GM12892 (cell line): ENCODE data around the gene TXNDC2.

Experiments used
- POLR2A ChIP-seq: IDR thresholded peaks from 2 replicates; pipeline ENCODE4 v1.6.1; 2011; ENCODE audit warnings: low read depth, low read length, control low read depth
- POLR2AphosphoS5 ChIP-seq: IDR thresholded peaks from 2 replicates; pipeline ENCODE4 v1.6.1; 2011; ENCODE audit warnings: low read depth, low read length, control low read depth

DNA sequence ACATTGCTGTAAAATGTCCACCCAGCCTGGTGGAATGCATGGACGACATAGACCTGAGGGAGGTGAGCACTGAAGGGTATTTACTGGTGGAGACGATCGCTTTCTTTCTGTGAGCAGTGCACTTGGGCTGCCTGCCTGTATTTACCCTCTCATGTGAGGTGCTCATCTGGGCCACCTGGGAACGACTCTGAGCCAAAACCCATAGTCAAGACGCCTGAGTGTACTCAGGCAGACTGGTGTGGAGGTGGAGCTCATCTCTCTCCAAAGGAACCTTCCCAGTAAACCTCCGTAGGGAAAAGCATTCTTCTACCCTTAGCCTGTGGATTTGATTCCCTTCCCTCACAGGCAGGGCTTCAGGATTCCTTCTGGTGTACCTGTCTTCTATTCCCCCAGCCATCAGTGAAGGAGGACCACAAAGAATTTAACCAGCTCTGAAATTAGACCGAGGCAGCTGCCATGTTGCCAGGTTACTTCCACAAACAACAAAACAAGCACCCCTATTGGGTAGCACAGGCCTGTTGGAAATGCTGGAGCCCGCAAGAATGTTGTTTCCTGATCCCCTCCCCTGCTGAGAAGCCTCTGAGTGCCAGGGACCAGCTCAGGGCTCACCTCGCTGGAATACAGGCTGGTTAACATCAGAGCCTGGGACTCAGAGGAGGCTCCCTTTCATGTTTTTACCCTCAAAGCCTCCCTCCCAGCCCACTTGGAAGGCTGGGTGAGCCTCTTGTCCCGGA is 47.5 kb upstream of the TXNDC2 start:
- TF ChIP-seq POLR2A (no peak), POLR2AphosphoS5 (no peak)
